H9 (cell line): ENCODE results near the gene COL4A2. TPM values are rescaled to one million over a fixed set of nuclear protein-coding genes. Genes with fewer than 3 reads are reported as not detected.

ENCODE experiments used
- DNase-seq: peaks from one replicate; pipeline ENCODE4 v3.0.0-alpha.2; 2017
- H2AFZ ChIP-seq: one replicate; pipeline ENCODE4 v1.6.1; 2013; ENCODE audit warnings: mild to moderate bottlenecking, low read length, control low read depth, moderate library complexity
- H2AK5ac ChIP-seq: 2 replicates; pipeline ENCODE4 v1.6.1; 2013; ENCODE audit warnings: low read length, control low read depth, mixed read lengths; ENCODE audit not compliant: insufficient read length
- H2BK120ac ChIP-seq: one replicate; pipeline ENCODE4 v1.6.1; 2013; ENCODE audit warnings: low read depth, mild to moderate bottlenecking, low read length, control low read depth, inconsistent platforms; ENCODE audit not compliant: poor library complexity, severe bottlenecking
- H2BK12ac ChIP-seq: 2 replicates; pipeline ENCODE4 v1.6.1; 2013; ENCODE audit warnings: low read length, control low read depth, mixed read lengths, low read depth; ENCODE audit not compliant: insufficient read length
- H2BK15ac ChIP-seq: 2 replicates; pipeline ENCODE4 v1.6.1; 2013; ENCODE audit warnings: low read depth, low read length, control low read depth
- H2BK20ac ChIP-seq: one replicate; pipeline ENCODE4 v1.6.1; 2013; ENCODE audit warnings: low read depth, mild to moderate bottlenecking, low read length, control low read depth, inconsistent platforms; ENCODE audit not compliant: poor library complexity, severe bottlenecking
- H2BK5ac ChIP-seq: 2 replicates; pipeline ENCODE4 v1.6.1; 2013; ENCODE audit warnings: low read length, control low read depth, mixed read lengths; ENCODE audit not compliant: insufficient read length
- H3K14ac ChIP-seq: 2 replicates; pipeline ENCODE4 v1.6.1; 2013; ENCODE audit warnings: low read length, control low read depth; ENCODE audit not compliant: insufficient read depth
- H3K18ac ChIP-seq: 2 replicates; pipeline ENCODE4 v1.6.1; 2013; ENCODE audit warnings: low read depth, mild to moderate bottlenecking, mixed read lengths, low read length, control low read depth; ENCODE audit not compliant: insufficient read length
- H3K23ac ChIP-seq: 2 replicates; pipeline ENCODE4 v1.6.1; 2013; ENCODE audit warnings: low read length, control low read depth, mixed read lengths, low read depth; ENCODE audit not compliant: insufficient read length
- H3K23me2 ChIP-seq: 2 replicates; pipeline ENCODE4 v1.6.1; 2013; ENCODE audit warnings: low read depth, mild to moderate bottlenecking, mixed read lengths, low read length, control low read depth; ENCODE audit not compliant: insufficient read length, poor library complexity, severe bottlenecking
- H3K27ac ChIP-seq: 2 replicates; pipeline ENCODE4 v1.5.1; 2013; ENCODE audit warnings: low read length, control low read depth, mixed read lengths, low read depth; ENCODE audit not compliant: insufficient read length
- H3K27me3 ChIP-seq: 2 replicates; pipeline ENCODE4 v1.6.1; 2013; ENCODE audit warnings: low read length, control low read depth, inconsistent platforms; ENCODE audit not compliant: insufficient read depth
- H3K4ac ChIP-seq: 2 replicates; pipeline ENCODE4 v1.6.1; 2013; ENCODE audit warnings: low read depth, mild to moderate bottlenecking, control low read depth, inconsistent platforms, low read length, moderate library complexity
- H3K4me1 ChIP-seq: 2 replicates; pipeline ENCODE4 v1.6.1; 2013; ENCODE audit warnings: low read length, control low read depth, inconsistent platforms; ENCODE audit not compliant: insufficient read depth
- H3K4me2 ChIP-seq: 2 replicates; pipeline ENCODE4 v1.6.1; 2013; ENCODE audit warnings: low read length, control low read depth, mixed read lengths; ENCODE audit not compliant: insufficient read length, insufficient read depth
- H3K56ac ChIP-seq: 2 replicates; pipeline ENCODE4 v1.6.1; 2013; ENCODE audit warnings: low read depth, mild to moderate bottlenecking, mixed read lengths, low read length, control low read depth; ENCODE audit not compliant: insufficient read length
- H3K79me1 ChIP-seq: 2 replicates; pipeline ENCODE4 v1.6.1; 2013; ENCODE audit warnings: low read depth, mild to moderate bottlenecking, moderate library complexity, low read length, control low read depth, inconsistent platforms; ENCODE audit not compliant: insufficient read depth, poor library complexity, severe bottlenecking
- H3K79me2 ChIP-seq: 2 replicates; pipeline ENCODE4 v1.6.1; 2013; ENCODE audit warnings: low read length, control low read depth, inconsistent platforms; ENCODE audit not compliant: insufficient read depth
- H3K9ac ChIP-seq: 2 replicates; pipeline ENCODE4 v1.6.1; 2013; ENCODE audit warnings: low read length, control low read depth, mixed read lengths; ENCODE audit not compliant: insufficient read length; ENCODE audit errors: extremely low read depth
- H3K9me3 ChIP-seq: one replicate; pipeline ENCODE4 v1.6.1; 2013; ENCODE audit warnings: low read depth, low read length, inconsistent platforms; ENCODE audit not compliant: control insufficient read depth
- H3T11ph ChIP-seq: one replicate; pipeline ENCODE4 v1.6.1; 2013; ENCODE audit warnings: mild to moderate bottlenecking, low read length, control low read depth, inconsistent platforms
- H4K20me1 ChIP-seq: one replicate; pipeline ENCODE4 v1.6.1; 2013; ENCODE audit not compliant: control insufficient read depth, insufficient read length, insufficient read depth
- H4K5ac ChIP-seq: 2 replicates; pipeline ENCODE4 v1.6.1; 2013; ENCODE audit warnings: low read depth, mild to moderate bottlenecking, mixed read lengths, low read length, control low read depth; ENCODE audit not compliant: insufficient read length
- H4K8ac ChIP-seq: replicated peaks from 2 replicates; pipeline ENCODE4 v1.6.1; 2013; ENCODE audit warnings: low read length, control low read depth, mixed read lengths, low read depth; ENCODE audit not compliant: insufficient read length
- H4K91ac ChIP-seq: 2 replicates; pipeline ENCODE4 v1.6.1; 2013; ENCODE audit warnings: low read depth, mild to moderate bottlenecking, moderate library complexity, mixed read lengths, low read length, control low read depth; ENCODE audit not compliant: insufficient read length
- H3K27ac Mint-ChIP-seq, 3 experiments: 2 replicates in 2 of 3; 3 replicates in 1 of 3; pipeline ENCODE4 v1.8.0; 2020 to 2021; ENCODE audit warnings: mixed read lengths in 3 of 3, mild to moderate bottlenecking in 1 of 3, moderate library complexity in 1 of 3
- H3K27me3 Mint-ChIP-seq: 2 replicates; pipeline ENCODE4 v1.8.0; 2021; ENCODE audit warnings: low read depth, mild to moderate bottlenecking, moderate library complexity, mixed read lengths
- H3K36me3 Mint-ChIP-seq, 3 experiments: 2 replicates in 2 of 3; 3 replicates in 1 of 3; pipeline ENCODE4 v1.8.0; 2020 to 2021; ENCODE audit warnings: low read depth in 3 of 3, mixed read lengths in 3 of 3; ENCODE audit not compliant: insufficient read depth in 1 of 3
- H3K4me1 Mint-ChIP-seq, 2 experiments: 2 replicates each; pipeline ENCODE4 v1.8.0; 2020; ENCODE audit warnings: mixed read lengths in 2 of 2
- H3K4me3 Mint-ChIP-seq, 2 experiments: 2 replicates in 1 of 2; 3 replicates in 1 of 2; pipeline ENCODE4 v1.8.0; 2020 to 2021; ENCODE audit warnings: mild to moderate bottlenecking in 2 of 2, mixed read lengths in 2 of 2, moderate library complexity in 1 of 2
- H3K9me3 Mint-ChIP-seq, 2 experiments: 2 replicates in 1 of 2; 3 replicates in 1 of 2; pipeline ENCODE4 v1.8.0; 2020; ENCODE audit warnings: mild to moderate bottlenecking in 2 of 2, mixed read lengths in 2 of 2, moderate library complexity in 1 of 2
- WGBS: extraction: QIAGEN DNeasy Blood & Tissue Kit; methylation state at CpG from one replicate; pipeline ENCODE4 v1.1.7; 2013; ENCODE audit warnings: missing lambda C conversion rate, low lambda C conversion rate, mixed read lengths; ENCODE audit not compliant: insufficient read length; ENCODE audit errors: extremely low coverage; 5-methylcytosine and 5-hydroxymethylcytosine counted together
- total RNA-seq: library from RNA; stranded (reverse); gene quantifications from 2 replicates; pipeline ENCODE4 v1.2.1, GENCODE V29; 2021
- TF ChIP-seq, protein P1 (sequence below): fragments of 200-600 bp; sonication (generic); conservative IDR thresholded peaks from 3 replicates; pipeline ENCODE4 v1.8.0; 2021; ENCODE audit warnings: antibody characterized with exemption, mild to moderate bottlenecking

Gene COL4A2
- total RNA-seq, 1 experiment from 2014 or later = 76.5 TPM

- DNase-seq = no peak
Measured at GRCh38 chr13:110531100-110531499, 224.0 kb downstream of the COL4A2 start.

More at GRCh38 chr13:110531100-110531499, 224.0 kb downstream of the COL4A2 start:
- no peaks in the 10 kb centered on the region; a peak in 2 of 7 replicates for H3K36me3 Mint-ChIP-seq
- H3K9me3 ChIP-seq = no peaks in the 10 kb centered on the region
- H2BK5ac ChIP-seq = no peak overlapping the region
- no peaks in the 10 kb centered on the region; the same call in 1 of the 2 replicates for H3K4me1 ChIP-seq
- H3K4me1 Mint-ChIP-seq = peaks cover 33 to 43% of the 10 kb centered on the region in 2 experiments
- no peak overlapping the region for H3K56ac ChIP-seq
- H3K9me3 Mint-ChIP-seq = no peaks in the 10 kb centered on the region
- H3K27me3 Mint-ChIP-seq = no peaks in the 10 kb centered on the region
- H3K9ac ChIP-seq = no peak overlapping the region
- no peaks in the 10 kb centered on the region for H3K27me3 ChIP-seq
- H3K14ac ChIP-seq = no peak overlapping the region
- H4K5ac ChIP-seq = no peak overlapping the region
- H3K27ac Mint-ChIP-seq = peak overlapping the region; percentile 62 to 97 (median 91); a peak in 5 of 7 replicates
- no peak overlapping the region for H2BK12ac ChIP-seq
- H4K20me1 ChIP-seq = no peaks in the 10 kb centered on the region
- H3K27ac ChIP-seq = no peak overlapping the region
- H2BK20ac ChIP-seq = no peak overlapping the region
- H3K4me2 ChIP-seq = no peak overlapping the region
- H2AFZ ChIP-seq = no peak overlapping the region
- no peak overlapping the region for H3K23ac ChIP-seq
- H3K23me2 ChIP-seq = no peaks in the 10 kb centered on the region
- TF ChIP-seq, protein P1, sequence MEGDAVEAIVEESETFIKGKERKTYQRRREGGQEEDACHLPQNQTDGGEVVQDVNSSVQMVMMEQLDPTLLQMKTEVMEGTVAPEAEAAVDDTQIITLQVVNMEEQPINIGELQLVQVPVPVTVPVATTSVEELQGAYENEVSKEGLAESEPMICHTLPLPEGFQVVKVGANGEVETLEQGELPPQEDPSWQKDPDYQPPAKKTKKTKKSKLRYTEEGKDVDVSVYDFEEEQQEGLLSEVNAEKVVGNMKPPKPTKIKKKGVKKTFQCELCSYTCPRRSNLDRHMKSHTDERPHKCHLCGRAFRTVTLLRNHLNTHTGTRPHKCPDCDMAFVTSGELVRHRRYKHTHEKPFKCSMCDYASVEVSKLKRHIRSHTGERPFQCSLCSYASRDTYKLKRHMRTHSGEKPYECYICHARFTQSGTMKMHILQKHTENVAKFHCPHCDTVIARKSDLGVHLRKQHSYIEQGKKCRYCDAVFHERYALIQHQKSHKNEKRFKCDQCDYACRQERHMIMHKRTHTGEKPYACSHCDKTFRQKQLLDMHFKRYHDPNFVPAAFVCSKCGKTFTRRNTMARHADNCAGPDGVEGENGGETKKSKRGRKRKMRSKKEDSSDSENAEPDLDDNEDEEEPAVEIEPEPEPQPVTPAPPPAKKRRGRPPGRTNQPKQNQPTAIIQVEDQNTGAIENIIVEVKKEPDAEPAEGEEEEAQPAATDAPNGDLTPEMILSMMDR = no peak
- no peaks in the 10 kb centered on the region for H3K79me1 ChIP-seq
- H3T11ph ChIP-seq = no peak overlapping the region
- no CpG with 5 or more reads among the region's 7 CpGs for WGBS
- H3K4me3 Mint-ChIP-seq = peak overlapping the region in 1 of 2 experiments; percentile 48; a peak in 1 of 5 replicates
- H3K79me2 ChIP-seq = peaks cover 3% of the 10 kb centered on the region; the same call in 1 of the 2 replicates
- H2AK5ac ChIP-seq = no peak overlapping the region
- no peak overlapping the region for H3K4ac ChIP-seq
- H4K8ac ChIP-seq = no peak overlapping the region
- no peak overlapping the region for H3K18ac ChIP-seq
- H2BK120ac ChIP-seq = no peak overlapping the region
- no peak overlapping the region for H2BK15ac ChIP-seq
- H4K91ac ChIP-seq = no peak overlapping the region
